ENCODE measurements around the gene NPSR1.
A peak's percentile ranks its signal among the peaks of the same experiment; 100 is the strongest.
"Not testable (repeated sequence)": the region's sequence is repeated elsewhere in the genome, so short reads cannot be mapped to it uniquely, and the experiment has no call there.

NPSR1 gene

GRCh38 chr7:34657632-34658268 is at the start of gene NPSR1:
Gene NPSR1 (plus strand): TSS chr7:34658218. CDS start chr7:34658413, 195 bp downstream.
- DNase-seq (ENCODE audit: low spot score): no peak

DNA sequence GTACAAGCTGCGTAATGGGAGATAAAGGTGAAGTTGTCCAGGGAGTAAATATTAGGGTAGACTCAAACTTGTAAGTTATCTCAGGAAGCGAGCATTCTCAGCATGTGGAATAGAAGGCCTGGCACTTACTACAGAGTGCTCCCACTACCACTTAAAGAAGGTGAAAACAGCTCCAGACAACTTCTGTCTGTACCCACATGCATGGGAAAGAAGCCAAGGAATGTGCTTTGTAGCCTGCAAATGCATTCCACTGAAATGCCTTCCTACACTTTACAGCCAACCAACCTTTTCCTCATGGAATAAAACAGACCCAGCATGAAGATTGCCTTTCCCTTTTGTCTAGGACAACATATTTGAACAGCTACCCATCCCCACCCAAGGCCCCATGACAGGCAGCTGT is 45.4 kb upstream of the NPSR1 start:
- no peak for DNase-seq (ENCODE audit: low spot score)

- DNase-seq (ENCODE audit: low spot score): no peak
These were observed 37.6 kb upstream of the NPSR1 start for GRCh38 chr7:34620425-34620824.

DNA sequence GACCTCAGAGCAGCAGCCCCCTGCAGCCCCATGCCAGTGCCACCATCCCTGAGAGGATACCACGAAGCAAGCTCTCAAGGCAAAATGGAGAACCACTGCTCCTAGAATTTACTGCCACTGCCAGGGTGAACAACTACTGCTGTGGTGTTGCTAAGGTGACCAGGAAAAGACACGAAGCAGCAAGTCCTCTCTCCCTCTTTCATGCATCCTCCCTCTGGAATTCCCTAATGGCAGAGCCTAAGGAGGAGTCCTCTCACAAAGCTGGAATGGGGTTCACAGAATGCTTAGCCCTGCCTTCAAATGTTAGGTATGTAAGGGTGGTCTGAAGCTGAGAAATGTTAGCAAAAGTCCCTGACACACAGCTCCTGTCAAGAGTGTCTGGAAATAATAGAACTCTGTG is 35.8 kb upstream of the NPSR1 start:
- DNase-seq (ENCODE audit: low spot score): no peak

DNA sequence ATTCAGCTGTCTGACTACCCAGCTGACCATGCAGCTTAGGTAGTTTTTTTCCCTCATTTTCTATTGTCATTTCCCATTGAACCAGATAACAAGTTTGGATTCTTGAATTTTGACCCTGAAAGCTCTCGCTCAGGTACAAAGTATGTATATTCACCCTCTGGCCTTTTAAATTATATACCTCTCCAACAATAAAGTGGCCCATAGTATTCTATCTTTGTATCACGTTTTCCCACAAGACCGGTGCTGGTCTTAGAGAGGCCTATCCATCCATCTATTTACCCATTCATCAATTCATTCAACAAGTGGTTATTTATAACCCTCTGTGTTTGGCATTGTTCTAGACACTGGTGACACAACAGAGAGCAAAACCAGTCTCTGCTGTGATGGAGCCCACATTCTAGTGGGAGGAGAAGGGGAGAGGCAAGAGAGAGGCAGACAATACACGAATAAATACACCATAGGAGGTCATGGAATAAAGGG is 35.2 kb upstream of the NPSR1 start:
- no peak for DNase-seq (ENCODE audit: low spot score)

- not testable (repeated sequence) for DNase-seq (ENCODE audit: low spot score)
These were observed 29.4 kb upstream of the NPSR1 start for GRCh38 chr7:34628618-34629017.

DNA sequence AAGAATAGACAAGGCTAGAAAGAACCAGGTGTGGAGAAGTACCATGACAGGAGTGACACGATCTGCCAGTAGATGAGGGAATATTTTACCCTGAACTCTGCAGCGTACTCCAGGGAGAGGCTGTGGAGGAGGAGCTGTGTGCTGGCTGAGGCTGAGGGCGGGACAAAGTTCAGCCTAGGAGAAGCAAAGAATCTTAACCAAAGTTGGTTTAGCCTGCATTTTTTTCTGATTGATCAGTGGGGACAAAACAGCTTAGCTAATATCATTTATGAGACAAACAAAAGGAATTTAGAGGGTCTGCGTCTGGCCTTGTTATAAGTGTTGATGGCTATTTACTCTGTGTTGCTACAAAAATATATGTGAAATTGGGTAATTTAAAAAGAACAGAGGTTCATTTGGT is 5.2 kb upstream of the NPSR1 start:
- peak; percentile 32 for DNase-seq (ENCODE audit: low spot score)

DNA sequence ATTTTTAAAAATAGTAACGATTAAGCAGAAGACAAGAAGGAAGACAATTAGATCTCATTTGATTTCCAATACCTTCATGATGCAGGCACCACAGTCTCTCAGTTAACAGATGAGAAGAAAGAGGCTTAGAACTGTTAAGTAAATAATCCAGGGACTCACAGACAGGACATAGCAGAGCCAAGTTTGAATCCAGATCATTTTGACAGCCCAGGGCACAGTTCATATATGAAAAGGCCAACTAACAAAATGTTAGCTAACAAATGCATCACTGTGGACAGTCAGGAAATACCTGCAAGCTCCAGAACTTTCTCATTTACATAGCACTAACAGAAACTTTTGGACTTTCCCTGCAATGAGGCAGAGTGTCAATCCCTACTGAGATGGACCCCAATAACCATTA is 4.2 kb upstream of the NPSR1 start:
- no peak for DNase-seq (ENCODE audit: low spot score)

DNA sequence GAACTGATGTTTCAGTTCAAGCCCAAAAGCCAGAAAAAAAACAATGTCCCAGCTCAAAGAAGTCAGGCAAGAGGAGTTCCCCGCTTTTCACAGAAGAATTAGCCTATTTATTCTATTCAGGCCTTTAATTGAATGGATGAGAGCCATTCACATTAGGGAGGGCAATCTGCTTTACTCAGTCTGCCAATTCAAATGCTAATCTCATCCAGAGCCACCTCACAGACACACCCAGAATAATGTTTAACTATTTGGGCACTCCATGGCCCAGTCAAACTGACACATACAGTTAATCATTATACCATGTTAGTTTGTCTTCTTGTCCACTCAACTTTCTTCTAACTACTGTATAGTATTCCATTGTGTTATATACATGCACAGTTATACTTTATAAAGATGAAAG is 2.6 kb upstream of the NPSR1 start:
- peak; percentile 30 for DNase-seq (ENCODE audit: low spot score)

- DNase-seq (ENCODE audit: low spot score): no peak
These were observed 2.0 kb upstream of the NPSR1 start for GRCh38 chr7:34656041-34656440.

GRCh38 chr7:34659472-34660075 is 1.6 kb downstream of the NPSR1 start:
- no peak for DNase-seq (ENCODE audit: low spot score)

GRCh38 chr7:34662058-34662708 is 4.2 kb downstream of the NPSR1 start:
- DNase-seq (ENCODE audit: low spot score): no peak

GRCh38 chr7:34664755-34665154 is 6.7 kb downstream of the NPSR1 start:
- no peak for DNase-seq (ENCODE audit: low spot score)

GRCh38 chr7:34672430-34672829 is 14.4 kb downstream of the NPSR1 start:
- DNase-seq (ENCODE audit: low spot score): no peak

- DNase-seq (ENCODE audit: low spot score): no peak
These were observed 15.0 kb downstream of the NPSR1 start for GRCh38 chr7:34673066-34673465.

GRCh38 chr7:34675749-34676374 is 17.8 kb downstream of the NPSR1 start:
- peak; percentile 13 for DNase-seq (ENCODE audit: low spot score)

- no peak for DNase-seq (ENCODE audit: low spot score)
These were observed 19.5 kb downstream of the NPSR1 start for GRCh38 chr7:34677491-34677890.

- DNase-seq (ENCODE audit: low spot score): no peak
These were observed 29.5 kb downstream of the NPSR1 start for GRCh38 chr7:34687529-34687928.

DNA sequence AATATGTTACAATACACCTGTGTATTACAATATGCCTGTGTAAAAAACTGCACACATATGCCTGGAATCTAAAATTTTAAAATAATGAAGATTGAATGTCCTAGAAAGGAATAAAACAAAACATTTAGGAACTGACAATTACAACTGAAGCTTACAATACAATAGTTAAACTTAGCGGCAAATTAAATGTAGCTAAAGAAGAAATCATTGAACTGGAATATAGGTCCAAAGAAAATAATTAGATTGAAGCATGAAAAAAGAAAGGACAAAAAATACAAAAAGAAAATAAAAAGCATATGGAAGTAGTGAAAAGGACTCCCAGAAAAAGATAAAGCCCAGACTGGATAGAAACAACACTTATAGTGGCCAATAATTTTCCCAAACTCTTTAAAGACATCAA is 38.4 kb downstream of the NPSR1 start:
- DNase-seq (ENCODE audit: low spot score): no peak

DNA sequence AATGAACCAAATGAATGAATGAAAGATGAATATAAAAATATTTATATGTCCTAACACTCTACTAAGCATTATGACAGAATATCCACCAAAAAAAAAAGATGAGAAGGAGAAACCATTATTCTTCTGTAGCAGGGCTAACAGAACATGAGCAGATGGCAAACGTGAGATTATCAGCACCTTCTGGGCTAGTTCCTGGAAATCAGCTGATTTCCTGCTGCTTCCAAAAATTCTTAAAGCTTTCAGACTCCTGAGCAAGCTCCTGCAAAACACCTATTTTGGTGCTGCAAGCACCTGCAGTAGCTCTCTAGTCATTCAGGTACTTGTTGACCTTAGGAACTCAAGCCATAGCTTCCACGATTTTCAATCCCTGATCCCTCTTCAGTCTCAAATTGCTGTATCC is 51.8 kb downstream of the NPSR1 start:
- DNase-seq (ENCODE audit: low spot score): no peak

GRCh38 chr7:34718867-34719266 is 60.8 kb downstream of the NPSR1 start:
- no peak for DNase-seq (ENCODE audit: low spot score)

- DNase-seq (ENCODE audit: low spot score): no peak
These were observed 61.6 kb downstream of the NPSR1 start for GRCh38 chr7:34719636-34720035.

- DNase-seq (ENCODE audit: low spot score): no peak
These were observed 62.3 kb downstream of the NPSR1 start for GRCh38 chr7:34720289-34720688.

Data from LoVo (cell line).